Measurements from ENCODE around the gene PDIA4.
"Not testable (repeated sequence)": the region's sequence is repeated elsewhere in the genome, so short reads cannot be mapped to it uniquely, and the experiment has no call there.

Gene PDIA4

GRCh38 chr7:149036676-149037075, 8.4 kb upstream of the PDIA4 start:
- DNase-seq (ENCODE audit: low read depth in 1 of 2, low spot score in 1 of 2) = no peak

- DNase-seq (ENCODE audit: low read depth in 1 of 2, low spot score in 1 of 2) = no peak
These were observed 3.1 kb upstream of the PDIA4 start for GRCh38 chr7:149031353-149031910.

GRCh38 chr7:149030439-149030838, 2.1 kb upstream of the PDIA4 start:
- DNase-seq (ENCODE audit: low read depth in 1 of 2, low spot score in 1 of 2) = not testable (repeated sequence)

GRCh38 chr7:149027611-149028345, 527 bp downstream of the PDIA4 start:
- DNase-seq (ENCODE audit: low read depth in 1 of 2, low spot score in 1 of 2) = no peak

- no peak for DNase-seq (ENCODE audit: low read depth in 1 of 2, low spot score in 1 of 2)
These were observed 1.2 kb downstream of the PDIA4 start for GRCh38 chr7:149027055-149027454.

- no peak for DNase-seq (ENCODE audit: low read depth in 1 of 2, low spot score in 1 of 2)
These were observed 4.6 kb downstream of the PDIA4 start for GRCh38 chr7:149023662-149024061.

GRCh38 chr7:149022756-149023360, 5.4 kb downstream of the PDIA4 start:
- DNase-seq (ENCODE audit: low read depth in 1 of 2, low spot score in 1 of 2) = no peak

- no peak for DNase-seq (ENCODE audit: low read depth in 1 of 2, low spot score in 1 of 2)
These were observed 6.6 kb downstream of the PDIA4 start for GRCh38 chr7:149021725-149022062.

GRCh38 chr7:149020483-149020882, 7.8 kb downstream of the PDIA4 start:
- no peak for DNase-seq (ENCODE audit: low read depth in 1 of 2, low spot score in 1 of 2)

- DNase-seq (ENCODE audit: low read depth in 1 of 2, low spot score in 1 of 2) = no peak
These were observed 11.4 kb downstream of the PDIA4 start for GRCh38 chr7:149016876-149017275.

GRCh38 chr7:149014309-149014708, 14.0 kb downstream of the PDIA4 start:
- no peak for DNase-seq (ENCODE audit: low read depth in 1 of 2, low spot score in 1 of 2)

GRCh38 chr7:149013876-149014275, 14.4 kb downstream of the PDIA4 start:
- no peak for DNase-seq (ENCODE audit: low read depth in 1 of 2, low spot score in 1 of 2)

- DNase-seq (ENCODE audit: low read depth in 1 of 2, low spot score in 1 of 2) = not testable (repeated sequence)
These were observed 15.6 kb downstream of the PDIA4 start for GRCh38 chr7:149012730-149013129.

- DNase-seq (ENCODE audit: low read depth in 1 of 2, low spot score in 1 of 2) = no peak
These were observed 16.8 kb downstream of the PDIA4 start for GRCh38 chr7:149011491-149011890.

GRCh38 chr7:149010451-149010850, 17.9 kb downstream of the PDIA4 start:
- DNase-seq (ENCODE audit: low read depth in 1 of 2, low spot score in 1 of 2) = no peak

- DNase-seq (ENCODE audit: low read depth in 1 of 2, low spot score in 1 of 2) = no peak
These were observed 18.8 kb downstream of the PDIA4 start for GRCh38 chr7:149009527-149009926.

- no peak for DNase-seq (ENCODE audit: low read depth in 1 of 2, low spot score in 1 of 2)
These were observed 20.7 kb downstream of the PDIA4 start for GRCh38 chr7:149007611-149008010.

- DNase-seq (ENCODE audit: low read depth in 1 of 2, low spot score in 1 of 2) = no peak
These were observed 21.2 kb downstream of the PDIA4 start for GRCh38 chr7:149007146-149007545.

GRCh38 chr7:149006345-149006725, 22.0 kb downstream of the PDIA4 start:
- no peak for DNase-seq (ENCODE audit: low read depth in 1 of 2, low spot score in 1 of 2)

GRCh38 chr7:149005427-149006344, 22.6 kb downstream of the PDIA4 start:
- peak; percentile 72 to 73 for DNase-seq (ENCODE audit: low read depth in 1 of 2, low spot score in 1 of 2)
